Measurements from ENCODE around the gene VPS4A.

- TF ChIP-seq EZH2 (IDR thresholded peaks at IDR 0.05) (no peak), POLR2AphosphoS5 (IDR thresholded peaks at IDR 0.05; ENCODE audit: borderline replicate concordance, low read depth, low read length) (no peak), FOXP2 (optimal IDR thresholded peaks at IDR 0.05; ENCODE audit: control extremely low read depth, extremely low read length, insufficient read depth) (no peak)
Observed at GRCh38 chr16:69325784-69326171, 14.6 kb downstream of the VPS4A start.

All from SK-N-MC (cell line).